Fibroblast of gingiva (primary cell): ENCODE data around the gene SCAF4.
A peak's percentile ranks its signal among the peaks of the same experiment; 100 is the strongest.
"Not testable (repeated sequence)": the region's sequence is repeated elsewhere in the genome, so short reads cannot be mapped to it uniquely, and the experiment has no call there.

Source experiments
- DNase-seq: peaks from one replicate; pipeline ENCODE4 v3.0.0-alpha.2; 2011; ENCODE audit warnings: low read depth

Gene SCAF4

DNA sequence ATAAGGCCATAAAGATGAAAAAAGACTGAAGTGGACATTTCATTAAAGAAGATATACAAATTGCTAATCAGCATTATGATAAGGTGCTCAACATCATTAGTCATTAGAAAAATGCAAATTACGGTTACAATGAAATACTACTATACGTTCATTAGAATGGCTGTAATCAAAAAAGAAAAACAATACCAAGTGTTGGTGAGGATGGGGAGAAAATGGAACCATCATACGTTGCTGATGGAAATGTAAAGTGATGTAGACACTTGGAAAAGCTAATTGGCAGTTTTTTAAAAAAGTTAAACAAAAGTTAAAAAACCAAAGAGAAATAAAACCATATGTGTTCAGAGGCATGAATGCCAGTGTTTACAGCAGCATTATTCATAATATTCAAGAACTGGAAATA, 81.0 kb downstream of the SCAF4 start:
- DNase-seq: no peak

GRCh38 chr21:31647650-31648049, 84.3 kb downstream of the SCAF4 start:
- DNase-seq: no peak

DNA sequence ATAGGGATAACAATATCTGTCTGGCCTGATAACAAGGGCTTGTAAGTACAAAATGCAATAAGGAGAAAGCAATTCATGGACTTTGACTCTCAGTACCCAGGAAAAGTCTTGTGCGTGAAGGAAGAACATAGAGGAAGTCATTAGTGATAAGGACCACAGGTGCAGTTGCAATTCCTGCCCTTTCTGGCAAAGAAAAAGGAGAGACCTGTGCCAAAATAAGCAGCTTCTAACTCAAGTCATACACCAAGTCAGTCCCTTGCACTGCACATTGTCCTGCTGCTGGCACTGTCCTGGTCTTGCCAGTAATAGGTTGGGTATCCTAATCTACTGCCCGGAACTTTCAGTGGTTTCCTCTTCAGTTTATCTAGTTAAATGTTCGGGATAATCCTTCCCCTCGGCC, 87.3 kb downstream of the SCAF4 start:
- no peak for DNase-seq

DNA sequence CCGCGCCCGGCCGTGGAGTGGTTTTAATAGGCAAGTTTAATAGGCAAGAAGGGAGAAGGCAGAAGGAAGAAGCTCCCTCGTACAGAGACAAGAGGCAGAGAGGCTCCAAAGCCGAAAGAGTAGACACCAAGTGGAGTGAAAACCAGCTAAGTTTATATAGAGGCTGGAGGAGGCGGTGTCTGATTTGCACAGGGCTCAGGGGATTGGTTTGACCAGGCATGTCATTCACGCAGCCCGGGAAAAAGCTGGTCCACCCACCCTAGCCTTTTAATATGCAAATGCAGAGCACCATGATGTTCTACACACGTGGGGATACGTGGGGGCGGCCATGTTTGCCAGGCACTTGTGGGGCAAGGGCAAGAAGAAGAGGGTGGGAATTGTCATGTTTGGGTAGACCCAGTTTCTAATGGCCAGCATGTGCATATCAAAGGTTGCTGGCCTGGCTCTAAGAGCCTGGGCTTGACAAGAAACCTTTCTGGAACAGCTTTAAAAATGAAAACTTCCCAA, 90.4 kb downstream of the SCAF4 start:
- DNase-seq: no peak

DNA sequence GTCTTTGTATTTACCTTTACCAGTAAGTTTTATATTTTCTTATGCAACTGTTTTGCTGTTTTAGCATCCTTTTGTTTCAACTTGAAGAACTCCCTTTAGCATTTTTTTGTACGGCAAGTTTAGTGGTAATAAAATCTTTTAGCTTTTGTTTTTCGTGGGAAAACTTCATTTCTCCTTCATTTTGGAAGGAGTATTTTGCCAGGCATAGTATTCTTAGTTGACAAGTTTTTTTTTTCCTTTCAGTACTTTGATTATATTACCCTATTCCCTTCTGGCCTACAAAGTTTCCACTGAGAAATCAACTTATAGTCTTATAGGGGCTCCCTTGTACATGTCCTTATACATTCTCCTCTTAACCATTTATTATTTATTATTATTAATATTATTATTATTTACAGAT, 95.0 kb downstream of the SCAF4 start:
- no peak for DNase-seq

DNA sequence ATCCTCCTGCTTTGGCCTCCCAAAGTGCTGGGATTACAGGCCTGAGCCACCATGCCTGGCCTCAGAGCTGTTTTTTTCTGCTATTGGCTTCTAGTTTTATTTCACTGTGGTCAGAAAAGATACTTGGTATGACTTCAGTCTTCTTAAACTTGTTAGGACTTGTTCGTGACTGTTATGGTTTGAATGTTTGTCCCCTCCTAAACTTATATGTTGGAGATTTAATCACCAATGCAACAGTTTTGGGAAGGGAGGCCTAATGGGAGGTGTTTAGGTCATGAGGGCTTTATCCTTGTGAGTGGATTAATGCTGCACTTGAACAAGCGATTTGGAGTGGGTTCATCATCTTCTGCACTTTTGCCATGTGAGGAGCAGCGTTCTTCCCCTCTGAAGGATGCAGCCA, 96.9 kb downstream of the SCAF4 start:
- no peak for DNase-seq

DNA sequence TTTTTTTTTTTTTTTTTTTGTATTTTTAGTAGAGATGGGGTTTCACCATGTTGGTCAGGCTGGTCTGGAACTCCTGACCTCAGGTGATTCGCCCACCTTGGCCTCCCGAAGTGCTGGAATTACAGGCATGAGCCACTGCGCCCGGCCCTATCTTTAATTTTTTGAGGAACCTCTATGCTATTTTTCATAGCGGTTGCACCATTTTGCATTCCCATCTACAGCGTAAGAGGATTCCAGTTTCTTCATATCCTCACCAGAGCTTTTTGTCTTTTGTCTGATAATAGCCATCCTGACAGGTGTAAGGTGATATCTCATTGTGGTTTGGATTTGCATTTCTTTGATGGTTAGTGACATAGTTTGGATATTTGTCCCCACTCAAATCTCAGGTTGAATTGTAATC, 100.0 kb downstream of the SCAF4 start:
- DNase-seq: not testable (repeated sequence)

DNA sequence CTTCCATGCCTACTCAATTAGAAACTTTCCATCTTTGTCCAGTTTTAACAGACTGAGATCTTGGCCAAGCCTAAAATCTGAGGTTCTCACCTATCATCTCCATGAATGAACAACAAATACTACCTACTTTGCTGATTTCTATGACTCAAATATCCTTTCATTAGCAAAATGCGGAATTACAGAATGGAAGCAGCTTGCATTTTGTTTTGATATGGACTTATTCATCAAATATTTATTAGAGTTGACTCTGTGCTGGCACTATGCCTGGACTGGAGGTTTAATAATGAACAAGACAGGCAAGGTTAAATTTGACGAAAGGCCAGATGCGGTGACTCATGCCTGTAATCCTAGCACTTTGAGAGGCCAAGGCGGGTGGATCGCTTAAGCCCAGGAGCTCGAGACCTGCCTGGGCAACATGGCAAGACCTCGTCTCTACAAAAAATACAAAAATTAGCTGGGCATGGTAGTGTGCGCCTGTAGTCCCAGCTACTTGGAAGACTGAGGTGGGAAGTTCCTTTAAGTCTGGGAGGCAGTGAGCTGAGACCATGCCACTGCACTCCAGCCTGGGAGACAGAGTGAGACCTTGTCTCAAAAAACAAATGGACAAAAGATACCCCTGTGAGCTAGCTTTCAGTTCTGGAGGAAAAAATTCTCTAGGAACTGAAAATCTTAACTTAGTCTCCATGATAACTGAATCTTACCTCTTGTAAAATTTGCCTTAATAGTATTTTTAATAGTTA, 101.8 kb downstream of the SCAF4 start:
- DNase-seq: peak; percentile 53

GRCh38 chr21:31624961-31625491, 106.9 kb downstream of the SCAF4 start:
- no peak for DNase-seq

GRCh38 chr21:31624181-31624580, 107.7 kb downstream of the SCAF4 start:
- DNase-seq: no peak

DNA sequence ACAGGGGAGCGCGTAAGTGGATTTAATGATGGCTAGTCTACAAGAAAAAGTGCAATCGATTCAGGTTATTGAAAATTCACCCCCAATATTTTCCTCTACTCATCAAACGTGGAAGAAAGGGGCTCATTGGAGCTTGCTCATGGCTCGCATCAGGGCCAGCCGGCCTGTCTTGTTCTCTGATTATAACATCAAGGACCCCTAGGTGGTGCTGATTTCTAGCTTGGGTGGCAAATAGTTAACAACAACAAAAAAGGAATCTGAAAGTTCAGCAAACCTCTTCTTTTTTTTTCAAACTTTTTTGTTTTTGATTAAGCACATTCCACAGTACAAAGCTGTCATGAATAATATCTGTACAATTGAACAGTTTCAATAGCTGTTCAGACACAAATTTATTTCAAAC, 108.3 kb downstream of the SCAF4 start:
- no peak for DNase-seq

- no peak for DNase-seq
Observed at GRCh38 chr21:31622397-31622796, 109.5 kb downstream of the SCAF4 start.
